Activated CD4-positive, alpha-beta memory T cell treated with anti-CD3 and anti-CD28 coated beads, Interleukin-2, amount 10 ng/mL, durations not matched to agents 7 days and 5 days (primary cell): ENCODE data around the gene LORICRIN. TPM values are rescaled to one million over a fixed set of nuclear protein-coding genes. Genes with fewer than 3 reads are reported as not detected.
A peak's percentile ranks its signal among the peaks of the same experiment; 100 is the strongest.

Source experiments
- CTCF ChIA-PET: fragments of 350-600 bp; sonication (Branson Sonifier 250); formaldehyde crosslinking; loops from one replicate; lab custom pipeline; 2021; ENCODE audit warnings: antibody characterized with exemption, inconsistent platforms; lab: Charles Lee
- POLR2A ChIA-PET: fragments of 350-600 bp; sonication (Branson Sonifier 250); formaldehyde crosslinking; loops from one replicate; lab custom pipeline; 2021; ENCODE audit warnings: antibody characterized with exemption; lab: Charles Lee
- DNase-seq: peaks from one replicate; pipeline ENCODE4 v3.0.0-alpha.2; 2020
- H3K27ac Mint-ChIP-seq: one replicate; pipeline ENCODE4 v1.8.0; 2021; ENCODE audit warnings: mild to moderate bottlenecking, mixed read lengths
- H3K27me3 Mint-ChIP-seq: one replicate; pipeline ENCODE4 v1.8.0; 2021; ENCODE audit warnings: mixed read lengths
- H3K36me3 Mint-ChIP-seq: one replicate; pipeline ENCODE4 v1.8.0; 2021; ENCODE audit warnings: low read depth, mixed read lengths
- H3K4me1 Mint-ChIP-seq: one replicate; pipeline ENCODE4 v1.8.0; 2021; ENCODE audit warnings: mixed read lengths
- H3K4me3 Mint-ChIP-seq: one replicate; pipeline ENCODE4 v1.8.0; 2021; ENCODE audit warnings: mild to moderate bottlenecking, mixed read lengths
- H3K9me3 Mint-ChIP-seq: one replicate; pipeline ENCODE4 v1.8.0; 2021; ENCODE audit warnings: mixed read lengths
- total RNA-seq, 2 experiments: library from RNA; stranded (reverse); gene quantifications; one replicate each; pipeline ENCODE4 v1.2.3, GENCODE V29; 2021

Gene LORICRIN
- total RNA-seq, 2 experiments from 2014 or later, result not detected

GRCh38 chr1:153253693-153254092 lies 5.8 kb upstream of the LORICRIN start:
- H3K27me3 Mint-ChIP-seq, result peaks cover 8% of the 10 kb centered on the region
- CTCF ChIA-PET, result no interaction called here
- H3K27ac Mint-ChIP-seq, result no peak overlapping the region
- POLR2A ChIA-PET, result no interaction called here
- H3K4me1 Mint-ChIP-seq, result peaks cover 4% of the 10 kb centered on the region
- peaks cover 4% of the 10 kb centered on the region for H3K9me3 Mint-ChIP-seq
- no peak overlapping the region for H3K4me3 Mint-ChIP-seq
- H3K36me3 Mint-ChIP-seq, result no peaks in the 10 kb centered on the region
- no peak for DNase-seq

- POLR2A ChIA-PET, result no interaction called here
- CTCF ChIA-PET, result no interaction called here
- H3K4me3 Mint-ChIP-seq, result peak overlapping the region; percentile 15
- no peaks in the 10 kb centered on the region for H3K9me3 Mint-ChIP-seq
- peaks cover 61% of the 10 kb centered on the region for H3K27me3 Mint-ChIP-seq
- no peak overlapping the region for H3K27ac Mint-ChIP-seq
- peaks cover 22% of the 10 kb centered on the region for H3K4me1 Mint-ChIP-seq
- no peak for DNase-seq
- no peaks in the 10 kb centered on the region for H3K36me3 Mint-ChIP-seq
Observed at GRCh38 chr1:153260585-153261280, 1.2 kb downstream of the LORICRIN start.

- Mint-ChIP-seq H3K27ac (no peak overlapping the region), H3K4me1 (peaks cover 22% of the 10 kb centered on the region), H3K4me3 (peak overlapping the region; percentile 6), H3K9me3 (no peaks in the 10 kb centered on the region), H3K36me3 (no peaks in the 10 kb centered on the region), H3K27me3 (peaks cover 67% of the 10 kb centered on the region)
- ChIA-PET POLR2A (no interaction called here), CTCF (no interaction called here)
- no peak for DNase-seq
Observed at GRCh38 chr1:153261281-153262069, 2.0 kb downstream of the LORICRIN start.

GRCh38 chr1:153262070-153262366 lies 2.5 kb downstream of the LORICRIN start:
- no peaks in the 10 kb centered on the region for H3K9me3 Mint-ChIP-seq
- H3K27ac Mint-ChIP-seq, result no peak overlapping the region
- DNase-seq, result no peak
- no peaks in the 10 kb centered on the region for H3K36me3 Mint-ChIP-seq
- peak overlapping the region; percentile 6 for H3K4me3 Mint-ChIP-seq
- ChIA-PET CTCF (no interaction called here), POLR2A (no interaction called here)
- peaks cover 22% of the 10 kb centered on the region for H3K4me1 Mint-ChIP-seq
- H3K27me3 Mint-ChIP-seq, result peaks cover 72% of the 10 kb centered on the region

GRCh38 chr1:153262462-153263157 lies 3.1 kb downstream of the LORICRIN start:
- Mint-ChIP-seq H3K36me3 (no peaks in the 10 kb centered on the region), H3K9me3 (no peaks in the 10 kb centered on the region), H3K27ac (no peak overlapping the region), H3K4me3 (no peak overlapping the region), H3K27me3 (peaks cover 76% of the 10 kb centered on the region), H3K4me1 (peaks cover 22% of the 10 kb centered on the region)
- CTCF ChIA-PET, result no interaction called here
- DNase-seq, result no peak
- POLR2A ChIA-PET, result no interaction called here

- peaks cover 18% of the 10 kb centered on the region for H3K4me1 Mint-ChIP-seq
- ChIA-PET POLR2A (no interaction called here), CTCF (no interaction called here)
- H3K36me3 Mint-ChIP-seq, result no peaks in the 10 kb centered on the region
- no peak overlapping the region for H3K4me3 Mint-ChIP-seq
- no peak overlapping the region for H3K27ac Mint-ChIP-seq
- no peaks in the 10 kb centered on the region for H3K9me3 Mint-ChIP-seq
- DNase-seq, result no peak
- H3K27me3 Mint-ChIP-seq, result peaks cover 77% of the 10 kb centered on the region
Observed at GRCh38 chr1:153265457-153265856, 6.0 kb downstream of the LORICRIN start.

GRCh38 chr1:153271711-153272110 lies 12.2 kb downstream of the LORICRIN start:
- peaks cover 33% of the 10 kb centered on the region for H3K27me3 Mint-ChIP-seq
- CTCF ChIA-PET, result no interaction called here
- POLR2A ChIA-PET, result no interaction called here
- H3K9me3 Mint-ChIP-seq, result no peaks in the 10 kb centered on the region
- H3K36me3 Mint-ChIP-seq, result no peaks in the 10 kb centered on the region
- no peak overlapping the region for H3K4me3 Mint-ChIP-seq
- H3K27ac Mint-ChIP-seq, result no peak overlapping the region
- H3K4me1 Mint-ChIP-seq, result no peaks in the 10 kb centered on the region
- DNase-seq, result no peak

GRCh38 chr1:153272186-153272585 lies 12.7 kb downstream of the LORICRIN start:
- no peaks in the 10 kb centered on the region for H3K36me3 Mint-ChIP-seq
- no peak overlapping the region for H3K27ac Mint-ChIP-seq
- no peak for DNase-seq
- ChIA-PET POLR2A (no interaction called here), CTCF (no interaction called here)
- no peak overlapping the region for H3K4me3 Mint-ChIP-seq
- H3K4me1 Mint-ChIP-seq, result no peaks in the 10 kb centered on the region
- no peaks in the 10 kb centered on the region for H3K9me3 Mint-ChIP-seq
- H3K27me3 Mint-ChIP-seq, result peaks cover 30% of the 10 kb centered on the region

- peaks cover 23% of the 10 kb centered on the region for H3K27me3 Mint-ChIP-seq
- peak; percentile 46 for DNase-seq
- ChIA-PET CTCF (no interaction called here), POLR2A (no interaction called here)
- H3K27ac Mint-ChIP-seq, result no peak overlapping the region
- H3K4me3 Mint-ChIP-seq, result no peak overlapping the region
- no peaks in the 10 kb centered on the region for H3K4me1 Mint-ChIP-seq
- no peaks in the 10 kb centered on the region for H3K9me3 Mint-ChIP-seq
- no peaks in the 10 kb centered on the region for H3K36me3 Mint-ChIP-seq
Observed at GRCh38 chr1:153277852-153278251, 18.4 kb downstream of the LORICRIN start.

GRCh38 chr1:153288634-153289275 lies 29.3 kb downstream of the LORICRIN start:
- Mint-ChIP-seq H3K4me1 (peaks cover 27% of the 10 kb centered on the region), H3K36me3 (no peaks in the 10 kb centered on the region), H3K27ac (no peak overlapping the region), H3K9me3 (no peaks in the 10 kb centered on the region), H3K4me3 (no peak overlapping the region), H3K27me3 (peaks cover 3% of the 10 kb centered on the region)
- POLR2A ChIA-PET, result no interaction called here
- CTCF ChIA-PET, result interaction anchor here (0.8 to 2.0 kb wide), 10 partner anchors 8 to 260 kb away, joined by 3 to 6 read pairs (median 4); no protein-coding TSS in a partner anchor
- peak; percentile 27 for DNase-seq

GRCh38 chr1:153291514-153291913 lies 32.0 kb downstream of the LORICRIN start:
- Mint-ChIP-seq H3K9me3 (no peaks in the 10 kb centered on the region), H3K4me3 (no peak overlapping the region), H3K36me3 (no peaks in the 10 kb centered on the region), H3K27me3 (peaks cover 3% of the 10 kb centered on the region), H3K27ac (no peak overlapping the region), H3K4me1 (peaks cover 37% of the 10 kb centered on the region)
- DNase-seq, result no peak
- POLR2A ChIA-PET, result no interaction called here
- CTCF ChIA-PET, result interaction anchor here (0.9 to 1.0 kb wide), 2 partner anchors 10 to 11 kb away, joined by 4 to 5 read pairs; no protein-coding TSS in a partner anchor

GRCh38 chr1:153292185-153292584 lies 32.7 kb downstream of the LORICRIN start:
- Mint-ChIP-seq H3K9me3 (no peaks in the 10 kb centered on the region), H3K27me3 (peaks cover 3% of the 10 kb centered on the region), H3K4me3 (no peak overlapping the region), H3K4me1 (peaks cover 37% of the 10 kb centered on the region), H3K27ac (no peak overlapping the region), H3K36me3 (no peaks in the 10 kb centered on the region)
- ChIA-PET CTCF (interaction anchor here (0.9 kb wide), 1 partner anchor 11 kb away, joined by 4 read pairs; no protein-coding TSS in a partner anchor), POLR2A (no interaction called here)
- no peak for DNase-seq
